Transverse colon (tissue), 4 donors: ENCODE results near the gene KRTAP10-11. TPM values are rescaled to one million over a fixed set of nuclear protein-coding genes. Genes with fewer than 3 reads are reported as not detected.

Source experiments
- DNase-seq: peaks from one replicate; pipeline ENCODE4 v3.0.0-alpha.2; 2019
- H3K27ac ChIP-seq, 4 donors: fragments of 200-600 bp; sonication (generic); 2 replicates each; pipeline ENCODE4 v1.5.1; 2016 to 2018; ENCODE audit warnings: inconsistent platforms in 4 of 4
- H3K27me3 ChIP-seq: fragments of 200-600 bp; sonication (generic); 2 replicates; pipeline ENCODE4 v1.5.1; 2017; ENCODE audit warnings: inconsistent platforms
- H3K36me3 ChIP-seq, 4 donors: fragments of 200-600 bp; sonication (generic); 2 replicates each; pipeline ENCODE4 v1.5.1; 2017 to 2019; ENCODE audit warnings: inconsistent platforms in 4 of 4
- H3K4me1 ChIP-seq, 4 donors: fragments of 200-600 bp; sonication (generic); 2 replicates each; pipeline ENCODE4 v1.5.1; 2017 to 2020; ENCODE audit warnings: inconsistent platforms in 4 of 4
- H3K4me3 ChIP-seq, 4 donors: fragments of 200-600 bp; sonication (generic); 1 replicate in 1 of 4; 2 replicates in 3 of 4; pipeline versions ENCODE4 v1.5.1 to v1.6.1; 2017 to 2019; ENCODE audit warnings: inconsistent platforms in 4 of 4
- H3K9me3 ChIP-seq, 2 donors: fragments of 200-600 bp; sonication (generic); 2 replicates each; pipeline ENCODE4 v1.5.1; 2017 to 2019; ENCODE audit warnings: inconsistent platforms in 2 of 2
- EP300 ChIP-seq: sonication (generic); formaldehyde crosslinking; IDR thresholded peaks from one replicate; pipeline ENCODE4 v1.6.1; 2017; ENCODE audit warnings: antibody characterized with exemption, low read depth
- POLR2A ChIP-seq: fragments of 450-650 bp; IDR thresholded peaks from one replicate; pipeline ENCODE4 v1.6.1; 2016; ENCODE audit warnings: antibody characterized with exemption, mild to moderate bottlenecking, moderate library complexity
- POLR2AphosphoS5 ChIP-seq, 3 donors: sonication (generic); formaldehyde crosslinking; IDR thresholded peaks; one replicate each; pipeline ENCODE4 v1.6.1; 2016; ENCODE audit warnings: antibody characterized with exemption in 3 of 3
- WGBS, 2 donors: methylation state at CpG; one replicate each; pipeline ENCODE4 v1.1.5; 2018; ENCODE audit warnings: low coverage in 1 of 2; 5-methylcytosine and 5-hydroxymethylcytosine counted together
- in situ Hi-C, 4 donors: fragments of 200-750 bp; cut with MboI; loops; one replicate each; pipeline versions ENCODE4 v1.15.0 to v1.15.1; 2017; ENCODE audit warnings: low sequenced_read_pairs in 3 of 4, low pct_ligation_motif_present in 1 of 4, low pct_unique_long_range_greater_than_20kb in 1 of 4
- intact Hi-C: fragments of 100-400 bp; cut with DNase I; formaldehyde crosslinking; loops from one replicate; pipeline ENCODE4 v1.15.1; 2023; ENCODE audit warnings: low total_unique reads
- total RNA-seq, 4 donors: library from RNA; depleted of rRNA; stranded (reverse); fragments of >200 nt; gene quantifications; one replicate each; pipeline ENCODE4 v1.1.0, GENCODE V29; 2016
- TF ChIP-seq, protein P1 (sequence below), 5 experiments: fragments of 200-600 bp in 3 of 5; fragments of 450-650 bp in 2 of 5; sonication (generic) in 3 of 5; IDR thresholded peaks; 1 replicate in 2 of 5; 2 replicates in 3 of 5; pipeline ENCODE4 v1.5.1; 2016 to 2017; ENCODE audit warnings: antibody characterized with exemption in 5 of 5, inconsistent platforms in 3 of 5, mild to moderate bottlenecking in 2 of 5, moderate library complexity in 1 of 5

Gene KRTAP10-11
- total RNA-seq, 4 donors from 2014 or later = not detected

DNA sequence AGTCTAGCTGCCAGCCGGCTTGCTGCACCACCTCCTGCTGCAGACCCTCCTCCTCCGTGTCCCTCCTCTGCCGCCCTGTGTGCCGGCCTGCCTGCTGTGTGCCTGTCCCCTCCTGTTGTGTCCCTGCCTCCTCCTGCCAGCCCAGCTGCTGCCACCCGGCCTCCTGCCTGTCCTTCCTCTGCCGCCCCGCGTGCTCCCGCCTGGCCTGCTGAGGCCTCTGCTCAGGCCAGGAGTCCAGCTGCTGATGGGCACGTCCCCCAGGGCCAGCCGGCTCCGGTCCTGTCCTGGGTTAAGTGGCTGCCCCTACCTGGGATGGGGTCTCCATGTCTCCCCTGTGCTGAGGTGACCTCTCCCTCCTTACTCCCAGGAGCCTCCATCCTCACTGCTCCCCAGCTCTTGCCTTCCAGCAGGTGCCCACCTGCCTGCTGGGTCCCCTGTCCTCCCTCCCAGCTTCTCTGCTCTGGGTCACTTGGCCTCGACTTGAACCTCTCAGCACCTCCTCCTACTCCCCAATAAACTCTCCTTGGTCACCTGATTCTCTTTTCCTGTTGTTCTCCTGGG is 33.5 kb upstream of the KRTAP10-11 start:
- Histone ChIP-seq H3K9me3 (peaks cover 0 to 10% of the 10 kb centered on the region in 2 donors), H3K27me3 (peaks cover 6% of the 10 kb centered on the region), H3K36me3 (no peaks in the 10 kb centered on the region), H3K27ac (no peak overlapping the region), H3K4me3 (no peak overlapping the region), H3K4me1 (no peaks in the 10 kb centered on the region)
- in situ Hi-C loops = no loop called here
- WGBS, 2 donors = 80 to 85% methylated on average over 3 to 13 of the region's 13 CpGs
- intact Hi-C loops = no loop called here
- DNase-seq = no peak
- TF ChIP-seq, protein P1, sequence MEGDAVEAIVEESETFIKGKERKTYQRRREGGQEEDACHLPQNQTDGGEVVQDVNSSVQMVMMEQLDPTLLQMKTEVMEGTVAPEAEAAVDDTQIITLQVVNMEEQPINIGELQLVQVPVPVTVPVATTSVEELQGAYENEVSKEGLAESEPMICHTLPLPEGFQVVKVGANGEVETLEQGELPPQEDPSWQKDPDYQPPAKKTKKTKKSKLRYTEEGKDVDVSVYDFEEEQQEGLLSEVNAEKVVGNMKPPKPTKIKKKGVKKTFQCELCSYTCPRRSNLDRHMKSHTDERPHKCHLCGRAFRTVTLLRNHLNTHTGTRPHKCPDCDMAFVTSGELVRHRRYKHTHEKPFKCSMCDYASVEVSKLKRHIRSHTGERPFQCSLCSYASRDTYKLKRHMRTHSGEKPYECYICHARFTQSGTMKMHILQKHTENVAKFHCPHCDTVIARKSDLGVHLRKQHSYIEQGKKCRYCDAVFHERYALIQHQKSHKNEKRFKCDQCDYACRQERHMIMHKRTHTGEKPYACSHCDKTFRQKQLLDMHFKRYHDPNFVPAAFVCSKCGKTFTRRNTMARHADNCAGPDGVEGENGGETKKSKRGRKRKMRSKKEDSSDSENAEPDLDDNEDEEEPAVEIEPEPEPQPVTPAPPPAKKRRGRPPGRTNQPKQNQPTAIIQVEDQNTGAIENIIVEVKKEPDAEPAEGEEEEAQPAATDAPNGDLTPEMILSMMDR (IDR thresholded peaks at IDR 0.05) = no peak
- TF ChIP-seq POLR2A = no peak
- no peak for TF ChIP-seq POLR2AphosphoS5 (IDR thresholded peaks at IDR 0.05)
- no peak for TF ChIP-seq EP300

DNA sequence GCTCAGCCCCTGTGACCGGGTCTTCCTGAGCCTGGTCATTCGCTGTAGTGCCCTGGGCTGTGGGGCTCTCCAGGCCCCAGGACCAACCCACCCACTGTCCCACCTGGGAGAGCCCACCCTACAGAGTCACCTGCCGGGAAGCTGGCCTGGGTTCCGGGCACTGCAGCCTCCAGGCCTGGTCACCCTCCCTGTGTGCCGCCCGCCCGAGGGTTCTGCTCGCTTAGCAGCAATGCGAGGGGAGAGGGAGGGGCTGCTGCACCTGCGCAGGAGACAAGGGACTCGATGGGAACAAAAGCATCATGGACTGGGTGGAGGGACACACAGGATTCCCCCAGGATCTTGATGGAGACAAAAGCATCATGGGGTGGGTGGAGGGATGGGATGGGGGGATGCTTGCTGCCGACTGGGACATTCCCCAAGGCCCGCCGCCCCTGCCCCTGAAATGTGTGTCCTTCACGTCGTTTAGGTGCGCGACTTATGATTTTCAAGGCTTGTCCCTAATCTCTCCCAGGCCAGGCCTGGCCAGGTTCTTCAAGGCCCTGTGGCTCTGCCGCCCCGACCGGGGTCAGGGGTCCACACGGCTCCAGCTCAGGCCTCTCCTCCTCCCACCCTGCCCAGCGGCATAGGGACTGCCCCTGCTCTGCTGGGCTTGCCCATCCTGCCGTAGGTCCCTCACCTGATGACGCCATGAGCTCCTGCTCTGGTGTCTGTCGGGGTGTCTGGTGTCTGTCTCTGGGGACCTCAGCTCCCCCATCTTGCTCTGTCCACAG is 32.6 kb upstream of the KRTAP10-11 start:
- no peak overlapping the region for H3K4me3 ChIP-seq
- intact Hi-C loops = no loop called here
- peaks cover 0 to under 1% (median 0%) of the 10 kb centered on the region in 4 donors for H3K4me1 ChIP-seq
- WGBS, 2 donors = 90 to 100% methylated on average over 4 to 26 of the region's 26 CpGs
- H3K9me3 ChIP-seq = peaks cover 0 to 10% of the 10 kb centered on the region in 2 donors
- TF ChIP-seq POLR2AphosphoS5 (IDR thresholded peaks at IDR 0.05) = no peak
- TF ChIP-seq, protein P1 (IDR thresholded peaks at IDR 0.05) = no peak
- TF ChIP-seq POLR2A = no peak
- TF ChIP-seq EP300 = no peak
- H3K27me3 ChIP-seq = no peaks in the 10 kb centered on the region
- in situ Hi-C loops = no loop called here
- no peaks in the 10 kb centered on the region for H3K36me3 ChIP-seq
- DNase-seq = no peak
- H3K27ac ChIP-seq = no peak overlapping the region

DNA sequence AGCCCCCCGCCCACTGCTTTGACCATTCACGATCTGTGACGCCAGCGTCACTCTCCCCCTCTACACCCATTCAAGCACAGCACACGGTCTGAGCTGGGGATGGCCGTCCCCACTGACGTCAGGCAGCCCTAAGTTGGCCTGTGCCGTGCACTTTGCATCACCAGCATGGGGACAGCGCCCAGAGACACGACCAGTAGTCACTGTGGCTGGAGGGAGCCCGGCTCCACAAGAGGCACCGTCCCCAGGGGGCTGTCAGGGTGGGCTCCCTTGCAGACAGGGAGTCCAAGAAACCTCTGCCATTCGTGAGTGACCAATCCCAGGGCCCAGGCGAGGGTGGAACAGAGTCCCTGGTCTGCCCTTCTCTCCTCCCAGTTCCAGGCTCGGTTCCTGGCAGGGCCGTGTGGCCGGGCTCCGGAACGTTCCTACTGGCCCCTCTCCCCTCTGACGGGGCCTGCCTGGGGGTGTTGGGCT is 32.0 kb upstream of the KRTAP10-11 start:
- Histone ChIP-seq H3K27ac (no peak overlapping the region), H3K36me3 (no peaks in the 10 kb centered on the region), H3K27me3 (no peaks in the 10 kb centered on the region), H3K4me1 (peaks cover 0 to 3% (median 0%) of the 10 kb centered on the region in 4 donors), H3K9me3 (peaks cover 0 to 10% of the 10 kb centered on the region in 2 donors), H3K4me3 (no peak overlapping the region)
- no peak for DNase-seq
- TF ChIP-seq, protein P1 (IDR thresholded peaks at IDR 0.05) = no peak
- TF ChIP-seq EP300 = no peak
- TF ChIP-seq POLR2A = no peak
- WGBS, 2 donors = 77% methylated on average over 18 of the region's 20 CpGs; no CpG with 5 or more reads in 1 of the 2 donors
- in situ Hi-C loops (no loop called here), intact Hi-C loops (no loop called here)

DNA sequence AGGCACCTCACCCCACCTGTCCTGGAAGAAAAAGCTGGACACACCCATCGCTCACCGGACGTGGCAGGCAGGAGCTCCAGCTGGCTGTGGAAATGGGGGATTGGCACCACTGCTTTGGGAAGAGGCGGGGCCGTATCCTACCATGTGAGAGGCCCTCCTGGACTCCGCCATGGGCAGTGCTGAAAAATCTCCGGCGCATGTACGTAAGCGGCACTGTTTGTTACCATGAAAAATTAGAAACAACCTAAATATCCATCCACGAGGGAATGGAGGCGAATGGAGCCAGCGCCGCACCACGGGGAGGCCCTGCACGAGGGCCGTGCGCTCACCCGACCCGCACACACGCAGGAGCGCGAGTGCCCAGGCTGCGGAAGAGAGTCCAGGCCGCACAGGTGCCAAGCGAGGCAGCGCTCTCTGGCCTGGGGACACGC is 31.2 kb upstream of the KRTAP10-11 start:
- Histone ChIP-seq H3K27me3 (no peaks in the 10 kb centered on the region), H3K4me1 (peaks cover 0 to 3% (median 0%) of the 10 kb centered on the region in 4 donors), H3K27ac (no peak overlapping the region), H3K36me3 (no peaks in the 10 kb centered on the region), H3K4me3 (no peak overlapping the region), H3K9me3 (peaks cover 5 to 7% of the 10 kb centered on the region in 2 donors)
- in situ Hi-C loops = no loop called here
- no peak for DNase-seq
- intact Hi-C loops = no loop called here
- no peak for TF ChIP-seq POLR2AphosphoS5 (IDR thresholded peaks at IDR 0.05)
- TF ChIP-seq EP300 = no peak
- TF ChIP-seq, protein P1 (IDR thresholded peaks at IDR 0.05) = no peak
- no peak for TF ChIP-seq POLR2A
- 86 to 95% methylated on average over 8 to 28 of the region's 28 CpGs for whole genome bisulfite sequencing, 2 donors
